Stimulated activated effector memory CD8-positive, alpha-beta T cell treated with anti-CD3 and anti-CD28 coated beads, Interleukin-12 subunit alpha, Interleukin-12 subunit beta, amount 100 ng/mL, for 72 hours (primary cell): ENCODE measurements around the gene POLRMT.

Source experiments
- ATAC-seq: fragments of 150-1000 bp; cut with Tn5 transposase; 2 replicates; pipeline ENCODE4 v1.10.0; 2021
- DNase-seq, 2 donors: peaks; one replicate each; pipeline ENCODE4 v3.0.0; 2021 to 2022; ENCODE audit warnings: low spot score in 2 of 2
- H3K27ac Mint-ChIP-seq: one replicate; pipeline ENCODE4 v1.8.0; 2022; ENCODE audit warnings: mild to moderate bottlenecking, mixed read lengths
- H3K36me3 Mint-ChIP-seq: one replicate; pipeline ENCODE4 v1.8.0; 2022; ENCODE audit warnings: mild to moderate bottlenecking, mixed read lengths
- H3K4me1 Mint-ChIP-seq: one replicate; pipeline ENCODE4 v1.8.0; 2022; ENCODE audit warnings: mixed read lengths
- H3K4me3 Mint-ChIP-seq: one replicate; pipeline ENCODE4 v1.8.0; 2022; ENCODE audit warnings: mild to moderate bottlenecking, mixed read lengths
- H3K9me3 Mint-ChIP-seq: one replicate; pipeline ENCODE4 v1.8.0; 2022; ENCODE audit warnings: mixed read lengths

The POLRMT gene

DNA sequence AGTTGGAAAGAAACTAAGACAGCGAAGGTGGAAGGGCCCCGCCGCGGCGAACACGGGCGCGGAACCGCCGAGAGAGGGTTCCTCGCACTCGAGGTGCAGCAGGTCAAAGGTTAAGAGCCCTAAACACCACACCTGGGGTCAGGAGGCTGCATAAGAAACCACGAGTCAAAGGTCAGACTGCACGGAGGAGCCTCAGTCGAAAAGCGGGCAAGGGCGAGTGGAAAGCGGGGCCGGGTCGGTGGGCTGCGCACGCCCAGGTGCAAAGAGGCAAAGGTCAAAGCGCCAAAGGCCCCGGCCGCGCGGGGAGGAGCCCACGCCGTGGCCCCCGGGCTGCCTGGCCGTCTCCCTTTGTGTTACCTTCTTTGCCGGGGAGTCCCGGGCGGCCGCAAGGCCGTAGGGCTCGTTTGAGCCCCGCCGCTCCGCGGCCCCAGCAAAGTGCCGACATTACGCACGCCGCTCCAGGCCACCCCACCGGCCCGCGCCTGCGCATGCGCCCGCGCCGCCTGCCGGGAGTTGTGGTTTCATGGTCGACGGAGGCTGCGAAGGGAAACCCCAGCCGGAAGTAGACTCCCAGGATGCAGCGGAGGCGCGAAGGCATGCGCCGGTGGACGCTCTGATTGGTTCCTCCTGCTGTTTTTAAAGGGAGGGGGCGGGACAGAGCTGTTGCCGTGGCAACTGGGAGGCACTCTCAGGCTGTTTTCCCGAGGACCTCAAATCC is at the start of gene POLRMT:
POLRMT (minus strand) TSS at position 470 of the 718 bp plus-strand sequence; CDS start at position 445, 25 bp downstream.
- Mint-ChIP-seq H3K27ac (peak within 1 kb of the TSS; percentile 94), H3K4me1 (peaks cover 35% of the 10 kb centered on the region), H3K9me3 (no peaks in the 10 kb centered on the region), H3K36me3 (peaks cover 62% of the 10 kb centered on the region), H3K4me3 (peak within 1 kb of the TSS; percentile 94)
- ATAC-seq = peak; percentile 93
- DNase-seq = peak; percentile 87 to 99

- peaks cover 8% of the 10 kb centered on the region for H3K4me1 Mint-ChIP-seq
- DNase-seq (no peak), ATAC-seq (no peak)
- peaks cover 8% of the 10 kb centered on the region for H3K36me3 Mint-ChIP-seq
- no peaks in the 10 kb centered on the region for H3K9me3 Mint-ChIP-seq
- no peak overlapping the region for H3K4me3 Mint-ChIP-seq
- H3K27ac Mint-ChIP-seq = no peak overlapping the region
Measured at GRCh38 chr19:682678-683320, 49.5 kb upstream of the POLRMT start.

DNA sequence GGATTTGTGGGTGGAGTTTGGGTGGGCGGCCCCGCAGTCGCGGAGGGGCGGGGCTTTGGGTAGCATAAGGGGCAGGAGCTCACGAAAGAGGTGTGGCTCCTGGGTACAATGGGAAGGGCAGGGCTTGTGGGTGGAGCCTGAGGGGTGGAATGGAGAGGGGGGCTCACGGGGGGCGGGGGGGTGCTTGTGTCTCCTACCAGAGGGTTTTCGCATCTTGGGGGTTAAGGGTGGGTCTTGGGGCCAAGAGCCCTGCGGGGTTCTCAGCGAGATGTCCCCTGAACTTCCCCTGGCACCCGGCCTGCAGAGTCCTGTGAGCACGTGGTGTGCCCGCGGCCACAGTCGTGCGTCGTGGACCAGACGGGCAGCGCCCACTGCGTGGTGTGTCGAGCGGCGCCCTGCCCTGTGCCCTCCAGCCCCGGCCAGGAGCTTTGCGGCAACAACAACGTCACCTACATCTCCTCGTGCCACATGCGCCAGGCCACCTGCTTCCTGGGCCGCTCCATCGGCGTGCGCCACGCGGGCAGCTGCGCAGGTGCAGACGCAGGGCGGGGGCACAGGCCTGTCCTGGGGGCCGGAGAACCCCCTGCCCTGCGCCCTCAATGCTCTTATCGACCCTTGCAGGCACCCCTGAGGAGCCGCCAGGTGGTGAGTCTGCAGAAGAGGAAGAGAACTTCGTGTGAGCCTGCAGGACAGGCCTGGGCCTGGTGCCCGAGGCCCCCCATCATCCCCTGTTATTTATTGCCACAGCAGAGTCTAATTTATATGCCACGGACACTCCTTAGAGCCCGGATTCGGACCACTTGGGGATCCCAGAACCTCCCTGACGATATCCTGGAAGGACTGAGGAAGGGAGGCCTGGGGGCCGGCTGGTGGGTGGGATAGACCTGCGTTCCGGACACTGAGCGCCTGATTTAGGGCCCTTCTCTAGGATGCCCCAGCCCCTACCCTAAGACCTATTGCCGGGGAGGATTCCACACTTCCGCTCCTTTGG is 48.0 kb upstream of the POLRMT start:
- Mint-ChIP-seq H3K4me3 (peak overlapping the region; percentile 74), H3K36me3 (peaks cover 8% of the 10 kb centered on the region), H3K9me3 (no peaks in the 10 kb centered on the region), H3K27ac (peak overlapping the region; percentile 93), H3K4me1 (peaks cover 8% of the 10 kb centered on the region)
- ATAC-seq = no peak
- DNase-seq = no peak

- Mint-ChIP-seq H3K4me3 (peak overlapping the region; percentile 74), H3K4me1 (peaks cover 8% of the 10 kb centered on the region)
- peak; percentile 89 for ATAC-seq
Measured at GRCh38 chr19:680287-681028, 47.1 kb upstream of the POLRMT start.

DNA sequence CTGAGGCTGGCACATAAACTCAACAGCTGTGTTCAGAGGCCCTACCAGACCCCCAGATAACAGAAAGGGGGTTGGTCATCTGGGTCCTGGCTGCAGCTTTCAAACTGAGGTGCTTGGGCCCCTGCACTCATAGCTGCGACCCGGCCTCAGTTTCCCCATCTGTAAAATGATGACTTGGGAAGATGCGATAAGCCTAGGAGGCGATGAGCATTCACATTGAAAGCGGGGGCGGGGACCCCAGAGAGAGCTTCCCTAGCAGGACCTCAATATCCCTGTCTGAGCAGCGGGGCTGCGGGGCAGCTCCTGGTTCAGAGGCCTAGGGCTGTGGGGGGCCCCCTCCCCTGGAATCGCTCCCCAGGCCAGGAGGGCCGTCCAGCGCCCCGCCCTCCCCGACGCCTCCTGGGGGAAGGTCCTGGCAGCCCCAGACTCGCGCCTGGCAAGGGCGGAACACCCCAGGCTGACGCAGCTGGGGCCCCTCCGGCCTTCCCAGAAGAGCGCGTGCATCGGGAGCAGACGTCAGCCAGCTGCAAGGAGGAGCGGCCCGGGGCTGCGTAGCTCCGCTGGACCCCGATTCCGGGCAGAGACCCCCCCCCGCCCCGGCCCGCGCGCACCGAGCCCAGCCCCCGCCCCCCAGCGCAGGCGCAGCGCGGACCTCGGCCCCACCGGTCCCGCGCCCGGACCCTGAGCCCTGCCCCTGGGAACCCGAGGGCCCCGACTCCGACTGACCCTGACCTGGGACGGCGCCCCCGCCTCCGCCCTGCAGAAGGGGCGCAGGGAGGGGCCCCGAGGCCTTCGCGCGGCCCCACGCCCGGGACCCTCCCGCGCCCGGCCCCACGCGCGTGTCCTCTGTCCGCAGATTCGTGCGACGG is 46.3 kb upstream of the POLRMT start:
- peaks cover 8% of the 10 kb centered on the region for H3K4me1 Mint-ChIP-seq
- DNase-seq (no peak), ATAC-seq (peak; percentile 0)
- no peak overlapping the region for H3K27ac Mint-ChIP-seq
- peak overlapping the region; percentile 74 for H3K4me3 Mint-ChIP-seq
- peaks cover 8% of the 10 kb centered on the region for H3K36me3 Mint-ChIP-seq
- H3K9me3 Mint-ChIP-seq = no peaks in the 10 kb centered on the region

More at GRCh38 chr19:680287-681028, 47.1 kb upstream of the POLRMT start:
- DNase-seq = peak; percentile 96 to 99
- no peaks in the 10 kb centered on the region for H3K9me3 Mint-ChIP-seq
- H3K27ac Mint-ChIP-seq = peak overlapping the region; percentile 93
- peaks cover 8% of the 10 kb centered on the region for H3K36me3 Mint-ChIP-seq

DNA sequence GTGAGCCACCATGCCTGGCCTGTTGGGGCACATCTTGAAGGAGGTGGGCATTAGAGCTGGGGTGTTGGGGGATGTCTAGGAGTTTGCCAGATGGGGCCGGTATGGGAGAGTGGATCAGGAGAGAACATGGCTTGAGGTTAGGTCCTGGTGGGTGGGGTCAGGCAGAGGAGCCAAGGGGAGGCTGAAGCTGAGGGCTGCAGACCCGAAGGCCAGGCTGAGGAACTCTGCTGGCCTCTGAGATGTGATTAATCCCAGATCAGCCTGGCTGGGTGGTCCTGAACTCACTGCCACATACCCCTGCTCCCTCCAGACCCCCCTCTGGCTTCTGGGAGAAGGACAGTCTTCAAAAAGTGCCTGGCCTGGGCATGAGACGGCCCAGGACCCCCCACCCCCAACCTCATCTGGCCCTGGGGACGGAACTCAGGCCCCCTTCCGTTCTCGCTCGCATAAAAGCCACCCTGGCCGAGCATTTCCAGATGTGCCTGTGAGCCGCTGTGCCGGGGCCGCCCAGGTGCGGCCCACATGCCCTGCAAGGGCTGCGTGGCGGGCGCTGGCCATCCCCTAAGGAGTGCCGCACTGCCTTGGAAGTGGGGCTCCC is 45.6 kb upstream of the POLRMT start:
- H3K4me1 Mint-ChIP-seq = peaks cover 8% of the 10 kb centered on the region
- ATAC-seq (no peak), DNase-seq (no peak)
- peak overlapping the region; percentile 74 for H3K4me3 Mint-ChIP-seq
- no peak overlapping the region for H3K27ac Mint-ChIP-seq
- peaks cover 8% of the 10 kb centered on the region for H3K36me3 Mint-ChIP-seq
- H3K9me3 Mint-ChIP-seq = no peaks in the 10 kb centered on the region

DNA sequence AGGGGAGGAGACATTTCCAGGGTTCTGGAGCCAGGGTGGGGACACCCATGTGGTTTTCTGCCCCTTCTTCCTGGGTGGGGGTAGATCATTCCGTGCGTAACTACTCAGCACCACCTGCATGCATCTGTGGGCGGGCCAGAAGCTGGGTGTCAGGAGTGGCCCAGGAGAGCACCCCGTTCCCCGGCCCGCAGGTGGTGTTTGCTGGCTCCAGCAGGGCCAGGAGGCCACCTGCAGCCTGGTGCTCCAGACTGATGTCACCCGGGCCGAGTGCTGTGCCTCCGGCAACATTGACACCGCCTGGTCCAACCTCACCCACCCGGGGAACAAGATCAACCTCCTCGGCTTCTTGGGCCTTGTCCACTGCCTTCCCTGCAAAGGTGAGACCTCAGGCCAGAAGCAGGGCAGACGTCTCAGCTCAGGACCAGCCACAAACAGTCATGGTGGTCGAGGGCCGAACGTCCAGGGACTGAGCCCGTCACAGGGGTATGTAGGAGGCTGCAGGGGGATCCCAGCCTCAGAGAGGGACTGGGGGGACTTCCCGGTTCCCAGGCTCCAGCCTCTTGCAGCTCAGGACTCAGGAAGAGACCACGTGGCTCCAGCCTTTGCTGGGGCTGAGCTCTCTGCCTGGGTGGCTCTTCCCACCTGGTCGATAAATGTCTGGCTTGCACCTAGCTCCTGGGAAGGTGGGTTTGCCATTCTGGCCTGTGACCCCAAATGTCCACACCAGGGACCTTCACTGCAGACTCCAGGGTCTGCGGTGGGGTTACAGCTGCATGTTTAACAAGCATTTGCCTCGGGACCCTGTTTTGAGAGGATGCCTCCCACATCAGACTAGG is 44.5 kb upstream of the POLRMT start:
- H3K4me1 Mint-ChIP-seq = peaks cover 8% of the 10 kb centered on the region
- H3K36me3 Mint-ChIP-seq = peaks cover 8% of the 10 kb centered on the region
- no peaks in the 10 kb centered on the region for H3K9me3 Mint-ChIP-seq
- DNase-seq (no peak), ATAC-seq (no peak)
- H3K27ac Mint-ChIP-seq = no peak overlapping the region
- no peak overlapping the region for H3K4me3 Mint-ChIP-seq

GRCh38 chr19:677201-677600 is 43.9 kb upstream of the POLRMT start:
- peaks cover 8% of the 10 kb centered on the region for H3K36me3 Mint-ChIP-seq
- DNase-seq (no peak), ATAC-seq (no peak)
- no peak overlapping the region for H3K4me3 Mint-ChIP-seq
- H3K27ac Mint-ChIP-seq = no peak overlapping the region
- H3K9me3 Mint-ChIP-seq = no peaks in the 10 kb centered on the region
- peaks cover 8% of the 10 kb centered on the region for H3K4me1 Mint-ChIP-seq

GRCh38 chr19:676339-677105 is 43.2 kb upstream of the POLRMT start, which contains the start of gene FSTL3:
TSS of gene FSTL3 (plus strand) at chr19:676392. CDS start at chr19:676424, 32 bp downstream.
- no peak within 1 kb of the TSS for H3K4me3 Mint-ChIP-seq
- no peak within 1 kb of the TSS for H3K27ac Mint-ChIP-seq
- ATAC-seq (no peak), DNase-seq (no peak)
- peaks cover 8% of the 10 kb centered on the region for H3K36me3 Mint-ChIP-seq
- no peaks in the 10 kb centered on the region for H3K9me3 Mint-ChIP-seq
- peaks cover 8% of the 10 kb centered on the region for H3K4me1 Mint-ChIP-seq

DNA sequence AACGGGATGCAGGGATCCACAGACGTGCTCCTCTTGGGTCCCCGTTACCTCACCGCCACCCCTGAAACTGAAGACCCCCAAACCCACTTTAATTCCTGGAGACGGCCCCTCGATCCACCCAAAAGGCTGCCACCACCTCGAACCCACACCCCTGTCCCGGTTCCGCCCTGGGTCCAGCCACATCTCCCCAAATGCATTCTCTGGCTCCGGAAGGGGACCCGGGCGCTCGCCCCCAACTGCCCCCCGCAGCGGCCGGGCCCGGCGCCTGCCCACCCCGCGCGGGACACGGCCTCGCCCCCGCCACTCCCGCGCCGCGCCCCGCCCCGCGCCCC is 42.6 kb upstream of the POLRMT start:
- H3K36me3 Mint-ChIP-seq = peaks cover 6% of the 10 kb centered on the region
- H3K9me3 Mint-ChIP-seq = no peaks in the 10 kb centered on the region
- ATAC-seq (no peak), DNase-seq (no peak)
- H3K27ac Mint-ChIP-seq = no peak overlapping the region
- peaks cover 6% of the 10 kb centered on the region for H3K4me1 Mint-ChIP-seq
- no peak overlapping the region for H3K4me3 Mint-ChIP-seq

- DNase-seq (no peak), ATAC-seq (no peak)
- H3K4me3 Mint-ChIP-seq = no peak overlapping the region
- no peak overlapping the region for H3K27ac Mint-ChIP-seq
- no peaks in the 10 kb centered on the region for H3K36me3 Mint-ChIP-seq
- no peaks in the 10 kb centered on the region for H3K9me3 Mint-ChIP-seq
- H3K4me1 Mint-ChIP-seq = no peaks in the 10 kb centered on the region
Measured at GRCh38 chr19:674282-675151, 41.2 kb upstream of the POLRMT start.

- ATAC-seq (no peak), DNase-seq (no peak)
- no peaks in the 10 kb centered on the region for H3K9me3 Mint-ChIP-seq
- no peak overlapping the region for H3K4me3 Mint-ChIP-seq
- no peaks in the 10 kb centered on the region for H3K4me1 Mint-ChIP-seq
- no peak overlapping the region for H3K27ac Mint-ChIP-seq
- H3K36me3 Mint-ChIP-seq = no peaks in the 10 kb centered on the region
Measured at GRCh38 chr19:670609-671075, 37.3 kb upstream of the POLRMT start.
